GM10266 (cell line): ENCODE results near the gene UBE2D2.
A peak's percentile ranks its signal among the peaks of the same experiment; 100 is the strongest.

Source experiments
- DNase-seq: peaks from one replicate; pipeline ENCODE4 v3.0.0; 2012; ENCODE audit errors: extremely low spot score
- CTCF ChIP-seq: IDR thresholded peaks from 2 replicates; pipeline ENCODE4 v1.5.1; 2012; ENCODE audit warnings: mild to moderate bottlenecking, low read depth; ENCODE audit not compliant: control insufficient read depth, insufficient read depth; ENCODE audit errors: missing control alignments

The UBE2D2 gene

DNA sequence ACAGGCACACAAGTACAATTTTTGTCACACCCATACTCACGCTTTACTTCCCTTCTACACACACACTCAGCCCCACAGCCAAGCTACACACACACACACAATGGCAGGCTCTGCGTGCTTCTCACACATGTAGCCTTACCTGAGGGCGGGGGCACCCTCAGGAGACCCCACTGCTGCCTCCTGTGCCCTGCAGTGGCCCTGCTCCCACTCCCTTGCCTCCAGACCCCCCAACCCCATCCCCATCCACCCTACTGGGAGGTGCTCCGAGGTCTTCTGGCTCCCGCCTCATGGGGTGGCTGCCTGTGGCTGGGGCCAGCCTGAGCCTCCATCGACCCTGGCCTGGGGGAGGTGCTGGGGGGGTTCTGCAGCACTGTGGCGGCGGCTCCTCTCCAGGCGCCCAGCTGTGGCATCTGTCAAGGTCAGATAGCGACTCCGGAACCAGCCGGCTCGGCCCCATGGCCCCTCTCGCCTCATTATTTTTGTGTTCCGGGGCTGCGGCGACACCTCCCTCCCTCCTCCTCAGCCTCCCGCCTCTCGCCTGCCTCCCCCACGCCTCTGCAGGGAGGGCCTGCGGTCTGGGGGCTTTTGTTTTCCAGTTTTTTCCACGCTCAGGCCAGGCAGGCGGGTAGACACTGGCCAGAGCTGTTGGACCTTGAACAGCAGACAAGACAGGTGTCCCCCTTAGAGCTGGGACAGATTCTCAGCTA lies 108.7 kb downstream of the UBE2D2 start:
- no peak for TF ChIP-seq CTCF
- DNase-seq: peak; percentile 72

- DNase-seq: peak; percentile 78
- peak; percentile 55 for TF ChIP-seq CTCF
Observed at GRCh38 chr5:139670369-139671095, 109.4 kb downstream of the UBE2D2 start.

- DNase-seq: peak; percentile 69
- TF ChIP-seq CTCF: no peak
Observed at GRCh38 chr5:139671096-139671841, 110.1 kb downstream of the UBE2D2 start.

DNA sequence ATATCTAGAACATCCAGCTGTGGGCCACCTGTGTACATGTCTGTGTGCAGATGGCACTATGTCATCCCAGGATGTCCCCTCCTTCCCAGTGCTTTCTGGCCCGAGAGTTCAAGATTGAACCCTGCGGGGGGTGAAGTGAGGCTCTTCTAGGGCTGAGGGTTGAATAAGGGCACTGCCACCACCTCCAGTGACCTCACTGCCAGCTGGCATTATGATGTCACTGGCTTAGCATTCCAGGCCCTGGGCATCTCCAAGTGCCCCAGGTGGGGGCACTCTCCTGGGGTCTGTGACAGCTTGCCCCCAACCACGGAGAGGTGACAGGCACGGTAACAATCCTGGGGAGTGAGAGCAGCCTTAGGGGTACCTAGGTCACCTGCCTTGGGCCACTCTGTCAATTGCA lies 114.1 kb downstream of the UBE2D2 start:
- no peak for DNase-seq
- no peak for TF ChIP-seq CTCF

GRCh38 chr5:139675825-139676224 lies 114.7 kb downstream of the UBE2D2 start:
- no peak for TF ChIP-seq CTCF
- DNase-seq: no peak

DNA sequence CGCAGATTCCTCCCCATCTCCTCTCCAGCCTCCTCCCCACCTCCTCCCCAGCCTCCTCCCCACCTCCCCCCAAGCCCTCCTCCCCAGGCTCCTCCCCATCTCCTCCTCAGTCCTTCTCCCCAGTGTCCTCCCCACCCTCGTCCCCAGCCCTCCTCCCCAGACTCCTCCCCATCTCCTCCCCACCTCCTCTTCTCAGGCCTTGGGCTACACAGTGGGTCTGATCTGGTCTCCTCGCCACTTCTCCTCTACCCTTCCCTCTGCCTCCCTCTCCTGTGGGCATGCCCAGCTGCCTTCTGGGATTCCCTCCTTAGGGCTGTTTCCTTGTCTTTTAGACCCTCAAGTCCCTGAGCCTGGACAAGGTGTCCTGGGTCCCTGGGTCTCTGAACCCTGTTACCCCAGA lies 115.3 kb downstream of the UBE2D2 start:
- no peak for DNase-seq
- no peak for TF ChIP-seq CTCF
